COLO668 (cell line): ENCODE measurements around the gene KIF26B.
"Not testable (repeated sequence)": the region's sequence is repeated elsewhere in the genome, so short reads cannot be mapped to it uniquely, and the experiment has no call there.

Experiments
- DNase-seq: peaks from one replicate; lab custom pipeline; 2025; ENCODE audit not compliant: unreplicated experiment; lab: John Stamatoyannopoulos, UW

Gene KIF26B

DNA sequence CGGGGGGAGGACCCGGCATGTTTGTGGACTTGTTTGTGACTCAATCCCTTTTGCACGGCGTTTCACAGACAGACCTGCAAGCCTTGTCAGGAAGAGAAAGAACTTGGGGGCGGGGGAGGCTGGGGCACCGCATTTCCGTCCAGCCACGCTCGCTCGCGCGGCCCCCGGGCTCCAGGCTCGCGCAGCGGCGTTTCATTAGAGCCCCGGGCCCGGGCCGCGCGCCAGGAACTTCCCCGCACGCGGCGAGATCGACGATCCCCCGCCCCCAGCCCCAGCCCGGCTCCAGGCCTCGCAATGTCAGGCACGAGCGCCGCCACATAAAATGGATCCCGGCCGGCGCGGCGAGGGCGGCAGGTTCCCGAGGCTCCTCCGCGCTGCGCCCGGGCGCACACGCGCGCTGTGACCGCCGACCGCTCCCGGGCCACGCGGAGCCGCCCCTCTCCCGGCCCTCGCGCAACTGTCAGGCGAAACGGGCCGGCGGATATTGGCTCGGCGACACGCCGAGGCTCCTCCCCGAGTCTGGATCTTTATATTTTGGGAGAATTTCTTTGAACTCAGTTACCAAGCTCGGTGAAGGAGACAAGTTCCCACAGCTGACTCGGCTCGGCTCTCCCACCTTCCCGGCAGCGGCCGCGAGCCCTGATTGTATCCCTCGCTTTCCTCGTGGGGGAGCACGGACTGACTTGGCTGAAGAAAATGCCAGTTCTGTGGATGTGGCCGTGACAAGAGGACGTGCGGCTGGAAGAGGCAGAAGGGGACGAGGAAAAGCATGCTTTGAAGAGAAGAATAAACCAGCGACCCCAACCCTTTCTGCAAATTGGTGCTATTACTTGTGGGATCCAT, at the start of gene KIF26B:
TSS of gene KIF26B (plus strand) at position 557 of the 843 bp plus-strand sequence. CDS start 440 bp downstream, outside the sequence.
- DNase-seq: peak; percentile 82

DNA sequence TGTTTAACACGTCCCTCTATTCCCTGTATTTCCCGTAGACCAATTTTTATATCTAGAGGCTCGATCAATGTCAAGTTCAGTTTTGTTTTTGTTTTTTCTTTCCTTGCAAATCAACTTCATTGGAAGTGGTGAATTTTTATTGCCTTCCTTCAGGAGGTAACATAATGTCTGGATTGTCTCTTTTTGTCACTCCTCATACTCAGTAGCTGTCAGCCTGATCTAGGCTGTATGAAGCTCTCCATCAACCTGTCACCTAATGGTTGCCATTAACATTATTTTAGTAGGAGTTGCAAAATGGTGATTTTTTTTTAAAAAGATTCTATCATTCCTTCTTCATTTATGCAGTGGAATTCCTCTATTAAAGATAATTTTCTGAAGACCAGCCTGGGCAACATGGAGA, 49.7 kb upstream of the KIF26B start:
- DNase-seq: no peak

DNA sequence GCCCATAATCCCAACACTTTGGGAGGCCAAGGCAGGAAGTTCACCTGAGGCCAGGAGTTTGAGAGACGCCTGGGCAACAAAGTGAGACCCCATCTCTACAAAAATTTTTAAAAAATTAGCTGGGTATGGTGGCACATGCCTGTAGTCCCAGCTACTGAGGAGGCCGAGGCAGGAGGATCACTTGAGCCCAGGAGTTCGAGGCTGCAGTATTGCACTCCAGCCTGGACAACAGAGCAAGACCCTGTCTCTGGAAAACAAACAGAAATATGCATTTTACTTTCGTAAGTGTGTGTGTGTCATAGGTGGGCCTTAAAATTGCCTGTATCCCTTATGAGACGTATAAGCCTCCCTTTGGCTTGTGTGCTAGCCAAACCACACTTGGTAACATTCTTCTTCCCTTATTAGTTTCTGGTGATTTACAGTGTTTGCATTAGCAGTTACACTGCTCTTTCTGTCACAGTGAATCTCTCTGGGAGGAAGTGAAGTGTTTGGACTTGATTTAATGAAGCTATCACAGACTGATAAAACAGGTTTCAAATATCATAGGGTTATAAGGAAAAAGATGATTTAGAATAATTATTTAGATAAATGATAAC, 48.9 kb upstream of the KIF26B start:
- no peak for DNase-seq

DNA sequence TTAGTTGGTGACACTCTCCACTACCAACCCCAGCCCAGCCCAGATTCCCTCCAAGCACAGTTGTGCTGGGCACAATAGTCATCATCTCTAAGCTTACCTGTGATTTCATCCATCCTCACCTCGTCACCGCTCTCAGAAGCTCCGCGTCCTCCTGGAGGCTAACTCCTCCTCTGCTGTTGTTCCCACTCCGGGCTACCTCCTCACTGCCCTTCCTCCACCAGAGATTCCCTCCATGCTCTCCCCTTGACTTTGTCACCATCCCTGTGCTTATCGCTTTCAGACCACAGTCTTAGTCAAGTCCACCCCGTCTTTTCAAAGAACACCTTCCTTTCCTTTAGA, 47.0 kb upstream of the KIF26B start:
- no peak for DNase-seq

- no peak for DNase-seq
Observed at GRCh38 chr1:245108246-245108645, 46.5 kb upstream of the KIF26B start.

GRCh38 chr1:245108909-245109308, 45.9 kb upstream of the KIF26B start:
- no peak for DNase-seq

GRCh38 chr1:245110406-245110805, 44.4 kb upstream of the KIF26B start:
- DNase-seq: no peak

DNA sequence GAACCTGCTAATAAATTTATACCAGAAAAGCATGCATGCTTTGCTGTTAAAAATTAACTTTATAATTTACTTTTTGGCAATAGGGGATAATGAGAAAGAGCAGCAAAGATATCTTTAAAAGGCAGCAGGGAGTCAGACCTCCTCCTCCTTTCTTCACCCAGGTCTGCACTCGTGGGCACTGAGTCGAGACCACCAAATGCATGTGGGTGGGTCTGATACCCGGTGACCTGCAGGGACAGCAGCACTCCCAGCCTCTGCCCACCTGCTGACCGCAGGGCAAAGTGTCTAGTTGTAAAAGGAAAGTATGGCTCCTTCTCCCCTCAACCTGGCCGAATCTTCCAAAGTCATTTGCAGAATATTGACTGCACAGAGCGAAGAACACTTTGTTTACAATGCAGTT, 43.7 kb upstream of the KIF26B start:
- no peak for DNase-seq

GRCh38 chr1:245113649-245114048, 41.1 kb upstream of the KIF26B start:
- DNase-seq: no peak

GRCh38 chr1:245116131-245116530, 38.7 kb upstream of the KIF26B start:
- DNase-seq: no peak

DNA sequence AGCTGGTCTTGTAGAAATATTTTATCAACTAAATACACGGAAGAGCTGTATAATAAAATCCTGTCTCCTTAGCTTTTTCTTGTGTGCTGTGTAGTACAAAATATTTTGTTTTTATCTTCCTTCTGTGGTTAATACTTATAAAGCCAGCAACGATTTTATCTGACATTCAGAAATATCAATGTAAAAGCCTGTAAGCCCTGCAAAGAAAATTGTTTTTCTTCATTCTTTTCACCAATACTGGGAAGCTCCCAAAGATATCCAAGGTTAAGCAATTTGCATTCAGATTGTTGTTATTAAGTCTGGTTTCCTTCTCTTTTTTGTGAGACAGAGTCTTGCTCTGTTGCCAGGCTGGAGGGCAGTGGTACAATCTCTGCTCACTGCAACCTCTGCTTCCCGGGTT, 38.0 kb upstream of the KIF26B start:
- no peak for DNase-seq

GRCh38 chr1:245118066-245118465, 36.7 kb upstream of the KIF26B start:
- DNase-seq: no peak

GRCh38 chr1:245118806-245119205, 36.0 kb upstream of the KIF26B start:
- no peak for DNase-seq

DNA sequence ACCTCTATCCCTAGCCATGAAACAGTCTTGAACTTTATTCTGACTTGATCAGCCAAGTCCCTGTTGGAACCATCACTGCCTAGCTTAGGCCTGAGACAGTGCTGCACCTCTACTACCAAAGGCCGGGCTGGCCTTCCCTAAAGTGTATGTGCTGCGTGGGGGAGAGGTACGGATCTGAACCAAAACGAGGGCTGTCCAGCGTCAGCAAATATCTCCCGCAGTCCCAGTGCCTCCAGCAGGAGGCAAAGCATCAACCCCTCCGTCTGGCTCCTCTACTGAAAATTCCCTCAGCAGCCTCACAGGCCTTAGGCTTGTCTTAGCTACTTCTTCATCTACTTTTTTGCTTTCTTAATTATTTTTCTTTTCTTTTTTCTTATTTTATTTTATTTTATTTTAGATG, 33.3 kb upstream of the KIF26B start:
- DNase-seq: no peak

DNA sequence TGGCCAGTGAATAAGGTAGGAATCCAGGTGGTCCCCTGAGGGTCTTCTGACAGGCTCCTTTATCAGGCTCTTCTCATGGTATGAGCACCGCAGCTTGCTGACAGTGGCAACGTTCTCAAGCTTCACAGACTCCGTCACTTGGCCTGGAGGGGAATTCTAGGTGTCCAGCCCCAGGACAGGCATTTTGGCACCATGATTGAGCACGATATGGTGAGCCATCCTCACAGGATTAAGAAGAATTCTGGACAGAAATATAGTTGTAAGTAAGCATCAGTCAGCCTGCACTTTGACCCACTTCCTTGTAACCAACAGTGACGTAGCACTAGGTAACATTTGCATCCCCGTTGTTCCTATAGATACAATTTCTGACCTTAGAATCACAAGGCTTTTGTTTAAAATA, 30.5 kb upstream of the KIF26B start:
- no peak for DNase-seq

DNA sequence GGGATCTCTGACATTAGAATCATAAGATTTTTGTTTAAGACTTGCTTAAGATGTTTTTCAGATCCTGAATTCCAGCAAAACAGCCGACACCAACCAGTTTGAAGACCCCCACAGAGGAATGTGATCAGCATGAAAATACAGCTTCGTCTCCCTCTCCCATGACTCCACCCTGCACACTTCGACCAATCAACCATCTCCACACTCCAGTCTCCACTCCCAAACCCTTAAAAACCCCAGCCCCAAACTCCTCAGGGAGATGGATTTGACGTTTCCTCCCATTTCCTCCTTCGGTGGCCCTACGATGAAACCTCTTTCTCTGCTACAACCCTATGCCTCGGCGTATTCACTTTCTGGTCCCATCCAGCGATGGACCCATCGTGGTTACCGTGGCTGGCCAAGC, 30.1 kb upstream of the KIF26B start:
- DNase-seq: no peak

GRCh38 chr1:245126530-245126929, 28.3 kb upstream of the KIF26B start:
- no peak for DNase-seq

DNA sequence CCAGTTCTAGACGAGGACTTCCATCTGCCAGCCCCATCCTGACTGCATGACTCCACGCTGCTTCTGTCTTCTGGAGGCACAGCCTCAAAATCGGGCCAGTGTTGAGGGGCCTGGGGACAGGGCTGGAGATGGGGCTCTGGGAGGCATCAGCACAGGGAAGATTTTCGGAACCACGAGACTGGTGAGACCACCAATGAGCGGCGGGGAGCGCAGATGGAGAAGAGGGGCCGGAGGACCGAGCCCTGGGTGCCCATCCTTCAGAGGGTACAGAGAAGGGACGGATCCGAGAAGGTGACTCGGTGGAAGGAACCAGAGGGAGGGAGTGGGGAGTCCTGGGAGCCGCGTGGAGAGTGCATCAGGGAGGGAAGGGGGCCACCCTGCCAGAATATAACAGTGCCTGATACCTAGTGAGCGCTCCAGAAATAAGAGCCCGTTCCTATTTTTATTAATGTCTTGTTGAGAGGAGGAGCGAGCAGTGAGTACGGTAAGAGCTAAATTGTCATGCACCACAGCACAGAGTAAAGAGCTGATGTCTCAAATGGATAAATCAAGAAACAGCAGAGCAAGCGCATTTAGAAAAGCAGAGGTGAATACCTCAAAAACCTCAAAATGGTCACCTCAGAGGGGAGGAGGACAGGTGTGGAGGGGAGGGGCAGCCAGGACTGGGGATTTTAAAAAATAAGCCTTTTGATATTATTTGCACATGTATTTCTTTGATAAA, 26.2 kb upstream of the KIF26B start:
- no peak for DNase-seq

DNA sequence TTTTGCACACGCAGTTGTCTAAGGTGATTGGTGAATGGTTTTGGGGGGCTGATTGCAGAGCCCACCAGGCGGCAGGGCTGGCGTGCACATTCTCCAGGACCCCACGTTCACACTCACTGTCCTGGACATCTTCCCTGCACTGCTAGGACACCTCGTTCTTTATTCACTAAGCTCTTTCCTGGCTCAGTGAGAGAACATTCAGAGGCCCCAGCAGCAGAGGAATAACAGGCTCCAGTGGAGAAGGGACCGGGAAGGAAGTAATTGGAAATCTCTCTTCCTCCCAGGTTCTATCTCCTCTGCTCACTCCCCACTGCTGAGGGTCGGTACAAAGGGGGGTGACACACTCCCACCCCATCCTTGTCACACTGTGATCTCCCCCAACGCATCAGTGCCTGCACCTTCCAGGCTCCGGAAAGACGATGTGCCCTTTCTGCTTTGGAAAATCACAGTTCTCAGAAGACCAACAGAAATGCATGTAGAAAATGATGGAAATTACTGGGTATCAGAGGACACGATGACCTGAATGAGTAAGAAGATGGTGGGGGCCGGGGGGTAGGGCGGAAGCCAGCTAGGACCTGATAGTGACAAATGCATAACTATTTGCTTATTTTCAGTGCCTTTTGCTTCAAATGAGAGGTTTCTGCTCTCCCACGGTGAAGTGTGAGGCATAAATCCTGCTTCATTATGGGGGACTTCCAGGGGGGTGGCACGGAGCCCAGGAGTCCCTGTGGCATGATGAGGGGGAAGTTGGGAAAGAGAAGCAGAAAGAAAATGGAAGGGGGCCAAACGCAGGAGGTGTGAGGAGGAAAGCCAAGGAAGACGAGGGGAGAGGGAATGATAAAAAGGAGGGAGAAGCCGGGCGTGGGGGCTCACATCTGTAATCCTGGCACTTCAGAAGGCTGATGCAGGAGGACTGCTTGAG, 25.2 kb upstream of the KIF26B start:
- no peak for DNase-seq

DNA sequence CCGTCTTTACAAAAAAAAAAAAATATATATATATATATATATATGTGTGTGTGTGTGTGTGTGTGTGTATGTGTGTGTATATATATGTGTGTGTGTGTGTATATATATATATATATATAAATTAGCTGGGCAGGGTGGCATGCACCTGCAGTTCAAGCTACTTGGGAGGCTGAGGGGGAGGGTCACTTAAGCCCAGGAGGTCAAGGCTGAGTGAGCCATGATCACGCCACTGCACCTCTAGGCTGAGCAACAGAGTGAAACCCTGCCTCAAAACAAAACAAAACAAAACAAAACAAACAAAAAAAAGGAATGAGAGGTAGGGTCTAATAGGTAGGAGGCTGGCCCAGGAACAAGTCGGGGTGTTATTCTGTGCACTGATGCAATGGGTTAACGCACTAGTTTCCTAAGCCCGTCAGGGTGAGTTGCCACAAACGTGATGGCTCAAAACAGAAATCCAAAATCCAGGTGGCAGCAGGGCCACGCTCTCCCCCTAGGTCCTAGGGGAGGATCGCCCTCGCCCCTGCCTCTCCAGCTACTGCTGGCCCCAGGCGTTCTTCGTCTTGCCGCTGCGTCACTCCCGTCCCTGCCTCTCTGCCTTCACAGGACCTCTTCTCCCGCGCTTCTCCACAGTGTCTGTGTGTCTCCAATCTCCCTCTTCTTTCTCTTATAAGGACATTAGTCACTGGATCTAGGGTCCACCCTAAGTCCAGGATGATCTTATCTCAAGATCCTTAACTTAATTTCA, 24.3 kb upstream of the KIF26B start:
- not testable (repeated sequence) for DNase-seq
